ENCODE results near the gene FOXJ1.

The FOXJ1 gene

GRCh38 chr17:76159157-76159556 is 18.1 kb upstream of the FOXJ1 start:
- DNase-seq = no peak

- no peak for DNase-seq
Observed at GRCh38 chr17:76157759-76158158, 16.7 kb upstream of the FOXJ1 start.

DNA sequence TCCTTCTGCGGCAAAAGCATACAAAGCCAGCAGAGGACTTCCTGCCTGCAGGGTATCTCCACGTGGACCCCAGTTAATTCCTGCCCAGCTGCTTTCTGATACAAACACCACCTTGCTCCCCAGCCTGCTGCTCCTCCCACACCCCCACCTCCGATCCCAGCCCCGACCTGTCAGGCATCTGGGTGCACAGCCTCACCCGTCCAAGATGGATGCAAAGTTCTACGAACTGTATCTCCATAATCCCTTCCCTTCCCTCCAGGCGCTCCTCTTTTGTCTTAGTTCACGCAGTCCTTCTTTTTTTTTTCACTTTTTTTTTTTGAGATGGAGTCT is 15.6 kb upstream of the FOXJ1 start:
- no peak for DNase-seq

DNA sequence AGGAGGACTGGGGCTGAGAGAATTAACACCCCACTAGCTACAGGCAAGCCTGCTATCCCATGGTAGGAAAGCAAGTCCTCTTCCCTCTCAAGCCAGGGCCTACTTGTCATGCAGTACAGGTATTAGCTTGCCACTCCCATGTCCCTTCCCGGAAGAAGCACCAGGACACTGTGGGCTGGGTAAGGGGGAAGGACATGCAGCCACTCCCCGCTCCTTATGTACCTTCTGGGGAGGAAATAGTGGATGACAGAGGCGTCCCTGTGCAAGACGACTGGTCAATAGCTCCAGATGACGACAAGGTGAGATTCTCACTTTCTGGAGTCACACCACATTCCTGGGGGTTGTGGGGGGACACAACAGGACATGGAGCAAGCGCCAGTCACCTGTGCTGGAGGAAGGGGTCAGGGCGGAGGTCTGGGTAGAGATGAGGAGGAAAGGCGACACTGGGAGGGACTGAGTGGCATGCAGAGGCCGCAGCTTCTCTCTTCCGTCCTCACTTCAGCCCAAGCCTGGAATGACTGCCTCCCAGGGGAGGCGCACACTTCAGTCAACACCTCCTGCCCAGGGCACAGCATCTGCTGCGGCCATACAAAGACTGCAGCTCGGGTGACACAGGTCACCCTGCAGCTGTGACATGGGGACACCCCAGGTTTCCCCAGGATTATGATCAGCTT is 15.1 kb upstream of the FOXJ1 start:
- no peak for DNase-seq

DNA sequence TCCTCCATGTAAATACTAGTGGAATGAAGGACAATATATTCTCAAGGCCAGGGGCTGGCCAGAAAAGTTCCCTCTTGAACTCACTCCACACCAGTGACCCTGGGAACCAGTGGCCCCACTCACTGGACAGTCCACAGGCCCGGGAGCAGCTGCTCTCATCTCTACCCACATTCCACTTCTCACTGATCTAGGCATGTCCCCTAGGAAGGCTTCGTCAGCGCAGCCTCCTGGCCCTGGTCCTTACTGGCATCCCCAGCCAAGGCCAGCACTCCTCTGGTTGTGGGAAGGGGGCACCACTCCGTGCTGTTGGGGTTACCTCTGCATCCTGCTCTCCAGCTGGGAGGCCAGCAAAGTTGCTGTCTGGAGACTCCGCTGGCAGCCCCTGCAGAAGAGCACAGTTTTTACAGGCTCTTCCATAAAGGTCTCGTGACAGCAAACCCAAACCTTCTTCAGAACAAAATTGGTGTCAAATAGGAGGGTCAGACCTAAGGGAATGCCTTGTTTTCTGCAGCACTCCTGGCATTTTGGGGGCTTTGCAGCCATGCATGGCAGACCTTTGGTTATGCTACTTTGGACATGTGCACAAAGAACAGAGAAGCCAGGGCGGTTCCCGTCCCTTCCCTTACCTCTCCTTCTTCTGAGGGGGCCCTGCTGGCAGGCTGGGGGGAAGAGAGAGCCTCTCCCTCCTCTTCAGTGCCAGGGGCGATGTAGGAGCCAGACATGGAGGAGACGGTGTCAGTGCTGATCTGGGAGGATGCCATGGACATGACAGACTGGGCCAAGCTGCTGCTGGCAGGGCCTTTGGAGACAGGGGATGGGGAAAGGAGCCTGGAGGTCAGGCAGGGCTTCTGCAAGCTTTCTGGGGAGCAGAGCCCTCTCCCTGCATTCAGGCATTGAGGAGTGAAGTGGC is 14.1 kb upstream of the FOXJ1 start:
- no peak for DNase-seq

DNA sequence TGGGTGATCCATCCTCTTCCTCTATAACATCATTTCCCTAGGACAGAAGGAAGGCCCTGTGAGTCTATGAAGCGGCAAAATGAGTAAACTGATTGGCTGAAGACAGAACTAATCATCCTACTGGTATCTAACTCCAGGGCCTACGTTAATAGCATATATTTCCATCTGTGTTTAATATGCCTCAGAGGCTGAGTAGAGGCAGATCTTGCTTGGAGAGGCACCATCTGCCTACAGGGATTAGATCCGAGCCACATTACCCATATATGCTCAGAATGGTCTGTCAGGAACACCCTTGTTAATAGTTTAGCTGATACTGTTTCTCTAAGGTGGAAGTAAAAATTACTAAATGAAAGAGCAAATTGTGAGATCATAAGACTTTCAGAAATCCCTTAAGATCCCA is 13.2 kb upstream of the FOXJ1 start:
- DNase-seq = no peak

DNA sequence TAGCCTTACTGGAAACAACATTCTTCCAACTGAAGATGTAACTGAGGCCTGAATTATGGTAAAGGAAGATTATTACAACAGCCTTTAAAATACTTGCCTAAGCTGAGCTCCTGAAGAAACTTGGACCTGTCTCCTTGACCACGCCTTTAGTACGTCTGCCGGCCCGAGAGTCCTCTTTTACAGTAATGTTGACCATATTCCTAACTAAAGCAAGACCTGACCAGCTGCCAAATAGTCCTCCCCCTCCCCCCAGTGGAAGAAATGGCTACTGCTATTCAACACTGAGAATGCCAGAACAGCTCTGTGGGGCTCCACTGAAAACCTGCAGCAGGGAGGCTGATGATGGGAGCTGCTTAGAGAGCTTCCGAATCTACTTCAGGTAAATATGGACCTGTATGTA is 12.6 kb upstream of the FOXJ1 start:
- no peak for DNase-seq

DNA sequence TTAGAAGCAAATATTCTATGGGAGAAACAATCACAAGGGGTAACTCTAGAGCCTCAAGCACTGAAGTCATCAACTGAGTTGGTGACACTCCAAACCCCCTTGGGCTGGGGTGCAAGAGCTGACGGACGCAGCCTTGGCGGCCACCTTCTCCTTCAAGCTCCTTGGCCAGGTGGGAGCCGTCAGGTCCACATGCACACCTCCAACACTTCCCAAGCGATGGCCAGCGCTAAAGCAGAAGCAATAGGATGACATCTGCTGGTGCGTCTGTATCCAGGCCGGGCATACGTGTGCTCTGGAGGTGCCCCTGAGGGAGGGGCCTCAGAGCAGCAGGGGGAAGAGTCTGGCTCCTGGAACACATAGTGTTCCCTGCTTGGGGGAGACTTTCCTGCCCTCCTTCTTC is 12.2 kb upstream of the FOXJ1 start:
- no peak for DNase-seq

- DNase-seq = no peak
Observed at GRCh38 chr17:76152591-76152990, 11.5 kb upstream of the FOXJ1 start.

- no peak for DNase-seq
Observed at GRCh38 chr17:76151896-76152454, 10.9 kb upstream of the FOXJ1 start.

GRCh38 chr17:76150712-76151622 is 9.9 kb upstream of the FOXJ1 start:
- no peak for DNase-seq

GRCh38 chr17:76149214-76149613 is 8.2 kb upstream of the FOXJ1 start:
- DNase-seq = no peak

DNA sequence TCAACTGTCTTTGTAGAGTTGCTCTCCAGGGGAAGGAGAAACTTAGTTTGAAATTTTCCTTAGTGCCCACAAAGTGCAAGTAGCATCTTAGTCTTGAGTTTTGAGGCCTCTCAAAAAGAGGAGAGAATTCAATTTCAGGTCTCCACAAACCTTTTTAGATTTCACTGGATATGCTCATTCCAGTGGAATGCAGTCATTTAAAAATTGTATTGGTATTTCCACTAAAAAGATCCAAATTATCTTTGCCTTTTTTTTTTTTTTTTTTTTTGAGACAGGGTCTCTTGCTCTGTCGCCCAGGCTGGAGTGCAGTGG is 6.9 kb upstream of the FOXJ1 start:
- no peak for DNase-seq

- DNase-seq = peak; percentile 13
Observed at GRCh38 chr17:76147211-76148014, 6.4 kb upstream of the FOXJ1 start.

DNA sequence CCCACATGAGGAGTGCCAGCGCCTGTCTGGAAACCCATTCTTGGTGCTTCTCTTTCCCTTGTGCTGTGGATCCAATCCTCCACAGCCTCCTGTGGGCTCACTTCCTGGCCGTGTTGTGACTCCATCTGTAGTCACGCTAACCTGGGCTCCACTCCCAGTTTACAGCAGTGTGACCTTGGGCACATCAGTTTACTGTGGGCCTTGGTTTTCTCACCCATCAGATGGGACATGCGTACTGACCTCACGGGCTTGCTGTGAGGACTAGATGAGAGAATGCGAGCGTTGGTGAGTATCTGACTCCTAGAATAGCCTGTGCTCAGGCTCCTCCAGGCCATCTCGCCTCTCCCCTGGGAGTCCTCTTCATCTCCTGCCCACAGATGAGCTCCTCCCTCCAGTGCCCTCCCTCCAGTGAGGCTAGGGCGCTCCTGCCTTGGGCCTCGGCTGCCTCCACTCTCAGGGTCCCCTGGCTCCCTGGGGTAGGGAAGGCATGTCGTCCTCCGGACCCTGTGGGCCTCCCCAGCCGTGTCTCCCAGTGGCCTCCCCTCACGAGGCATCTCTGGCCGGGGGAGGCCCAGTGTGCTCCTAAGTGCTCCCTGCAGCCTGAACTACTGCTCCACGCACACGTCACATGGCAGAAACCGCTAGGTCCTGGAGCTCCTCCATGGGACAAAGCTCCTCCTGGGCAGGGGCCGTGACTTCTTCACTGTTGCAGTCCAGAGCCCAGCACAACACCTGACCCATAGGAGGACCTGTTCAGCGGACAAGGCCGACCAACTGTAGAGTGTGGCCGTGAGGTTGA is 5.2 kb upstream of the FOXJ1 start:
- no peak for DNase-seq

GRCh38 chr17:76145231-76146052 is 4.4 kb upstream of the FOXJ1 start:
- no peak for DNase-seq

- DNase-seq = no peak
Observed at GRCh38 chr17:76142585-76143041, 1.6 kb upstream of the FOXJ1 start.

GRCh38 chr17:76142039-76142584 is 1.1 kb upstream of the FOXJ1 start:
- DNase-seq = no peak

GRCh38 chr17:76140661-76141211 is 309 bp downstream of the FOXJ1 start:
- no peak for DNase-seq

All from NCI-H1092 (cell line).